HG03442 (cell line): ENCODE measurements around the gene MTARC2.

Experiments used
- ATAC-seq: cut with Tn5 transposase; IDR thresholded peaks from one replicate; pipeline ENCODE4 v1.9.1; 2021; ENCODE audit warnings: mild to moderate bottlenecking, moderate library complexity; ENCODE audit not compliant: unreplicated experiment

The MTARC2 gene

GRCh38 chr1:220767312-220768125, 19.4 kb downstream of the MTARC2 start:
- ATAC-seq: no peak

GRCh38 chr1:220768126-220768601, 20.0 kb downstream of the MTARC2 start:
- no peak for ATAC-seq

- ATAC-seq: no peak
These were observed 21.1 kb downstream of the MTARC2 start for GRCh38 chr1:220769205-220769604.

- peak; percentile 81 for ATAC-seq
These were observed 22.3 kb downstream of the MTARC2 start for GRCh38 chr1:220770245-220770913.

- peak; percentile 19 for ATAC-seq
These were observed 24.7 kb downstream of the MTARC2 start for GRCh38 chr1:220772846-220773245.

GRCh38 chr1:220775240-220775853, 27.2 kb downstream of the MTARC2 start:
- ATAC-seq: no peak

- ATAC-seq: no peak
These were observed 28.1 kb downstream of the MTARC2 start for GRCh38 chr1:220776254-220776653.

GRCh38 chr1:220776720-220777326, 28.7 kb downstream of the MTARC2 start:
- peak; percentile 81 for ATAC-seq

- ATAC-seq: no peak
These were observed 35.3 kb downstream of the MTARC2 start for GRCh38 chr1:220783453-220783852.

GRCh38 chr1:220784751-220785150, 36.6 kb downstream of the MTARC2 start:
- ATAC-seq: no peak

GRCh38 chr1:220785166-220786056, 37.3 kb downstream of the MTARC2 start:
- no peak for ATAC-seq

GRCh38 chr1:220786057-220786336, 37.9 kb downstream of the MTARC2 start:
- peak; percentile 9 for ATAC-seq

- peak; percentile 69 for ATAC-seq
These were observed 38.4 kb downstream of the MTARC2 start, which contains the start of gene MTARC1 for GRCh38 chr1:220786337-220787068. TSS of gene MTARC1 (plus strand) at chr1:220786913. CDS start at chr1:220786945, 32 bp downstream.

- ATAC-seq: peak; percentile 37
These were observed 39.0 kb downstream of the MTARC2 start for GRCh38 chr1:220787069-220787619.

- ATAC-seq: no peak
These were observed 40.8 kb downstream of the MTARC2 start for GRCh38 chr1:220788900-220789299.

GRCh38 chr1:220789532-220790147, 41.5 kb downstream of the MTARC2 start:
- ATAC-seq: no peak

GRCh38 chr1:220791285-220791684, 43.2 kb downstream of the MTARC2 start:
- ATAC-seq: no peak

- no peak for ATAC-seq
These were observed 43.8 kb downstream of the MTARC2 start for GRCh38 chr1:220791956-220792355.

GRCh38 chr1:220796530-220796929, 48.4 kb downstream of the MTARC2 start:
- ATAC-seq: no peak
